K562 (cell line): Measurements from ENCODE around the gene GRIN1.

Experiments used
- CTCF ChIP-seq, 3 experiments: IDR thresholded peaks in 2 of 3; conservative IDR thresholded peaks in 1 of 3; 2 replicates each; pipeline ENCODE4 v1.5.1; 2011 to 2012; ENCODE audit warnings: low read length in 3 of 3, mild to moderate bottlenecking in 3 of 3, control low read depth in 2 of 3, improper control_type of control experiment in 1 of 3, inconsistent platforms in 1 of 3, low read depth in 1 of 3, mixed read lengths in 1 of 3, moderate library complexity in 1 of 3; ENCODE audit not compliant: insufficient read depth in 2 of 3
- JUN ChIP-seq, 2 experiments: sonication (generic) in 1 of 2; formaldehyde crosslinking in 1 of 2; IDR thresholded peaks; 2 replicates each; pipeline versions ENCODE4 v1.6.1 to v1.8.0; 2012 to 2022; ENCODE audit warnings: borderline replicate concordance in 2 of 2, mild to moderate bottlenecking in 2 of 2, improper control_type of control experiment in 1 of 2, low read depth in 1 of 2, low read length in 1 of 2, missing genetic modification reagents in 1 of 2
- POLR2G ChIP-seq: fragments of 200-400 bp; formaldehyde crosslinking; IDR thresholded peaks from 2 replicates; pipeline ENCODE4 v1.6.1; 2017; ENCODE audit warnings: low read depth, mild to moderate bottlenecking, antibody characterized with exemption, low read length, moderate library complexity
- SMAD4 ChIP-seq: fragments of 250-450 bp; sonication (Bioruptor Pico); conservative IDR thresholded peaks from 2 replicates; pipeline ENCODE4 v1.8.0; 2021; ENCODE audit warnings: inconsistent platforms, mild to moderate bottlenecking, moderate library complexity
- STAT5B ChIP-seq: fragments of 250-450 bp; sonication (Bioruptor Pico); IDR thresholded peaks from 2 replicates; pipeline ENCODE4 v1.8.0; 2021; ENCODE audit warnings: mild to moderate bottlenecking, inconsistent platforms
- ZBTB40 ChIP-seq, 2 experiments: fragments of 450-650 bp in 1 of 2; sonication (generic) in 1 of 2; formaldehyde crosslinking in 1 of 2; IDR thresholded peaks; 2 replicates each; pipeline versions ENCODE4 v1.7.1 to v1.9.0; 2016 to 2022; ENCODE audit warnings: inconsistent platforms in 1 of 2, mild to moderate bottlenecking in 1 of 2, missing genetic modification reagents in 1 of 2

GRCh38 chr9:137200311-137201204 lies 61.6 kb downstream of the GRIN1 start, which contains the start of gene TPRN:
- TF ChIP-seq SMAD4: peak; percentile 79
- TF ChIP-seq ZBTB40 (IDR thresholded peaks at IDR 0.05): peak; percentile 74
- TF ChIP-seq ZBTB40 (CRISPR knock-in tag; IDR thresholded peaks at IDR 0.05): no peak
- TF ChIP-seq POLR2G: peak; percentile 98
- TF ChIP-seq CTCF (IDR thresholded peaks at IDR 0.05 in 2 of 3, conservative IDR thresholded peaks at IDR 0.05 in 1 of 3; ENCODE audit: insufficient read depth in 2 of 3, low read depth in 1 of 3, low read length in 3 of 3): no peak
- no peak for TF ChIP-seq STAT5B (CRISPR knock-in tag)
- TF ChIP-seq JUN (IDR thresholded peaks at IDR 0.05; ENCODE audit: borderline replicate concordance, low read depth, low read length): no peak
- TF ChIP-seq JUN (CRISPR knock-in tag; IDR thresholded peaks at IDR 0.05; ENCODE audit: borderline replicate concordance): no peak
